Measurements from ENCODE around the gene LPIN1. TPM values are rescaled to one million over a fixed set of nuclear protein-coding genes. Genes with fewer than 3 reads are reported as not detected.
"Not testable (repeated sequence)": the region's sequence is repeated elsewhere in the genome, so short reads cannot be mapped to it uniquely, and the experiment has no call there.

LPIN1 gene
- total and polyA plus RNA-seq, 2 experiments from 2014 or later: 34.5 to 35.3 TPM

DNA sequence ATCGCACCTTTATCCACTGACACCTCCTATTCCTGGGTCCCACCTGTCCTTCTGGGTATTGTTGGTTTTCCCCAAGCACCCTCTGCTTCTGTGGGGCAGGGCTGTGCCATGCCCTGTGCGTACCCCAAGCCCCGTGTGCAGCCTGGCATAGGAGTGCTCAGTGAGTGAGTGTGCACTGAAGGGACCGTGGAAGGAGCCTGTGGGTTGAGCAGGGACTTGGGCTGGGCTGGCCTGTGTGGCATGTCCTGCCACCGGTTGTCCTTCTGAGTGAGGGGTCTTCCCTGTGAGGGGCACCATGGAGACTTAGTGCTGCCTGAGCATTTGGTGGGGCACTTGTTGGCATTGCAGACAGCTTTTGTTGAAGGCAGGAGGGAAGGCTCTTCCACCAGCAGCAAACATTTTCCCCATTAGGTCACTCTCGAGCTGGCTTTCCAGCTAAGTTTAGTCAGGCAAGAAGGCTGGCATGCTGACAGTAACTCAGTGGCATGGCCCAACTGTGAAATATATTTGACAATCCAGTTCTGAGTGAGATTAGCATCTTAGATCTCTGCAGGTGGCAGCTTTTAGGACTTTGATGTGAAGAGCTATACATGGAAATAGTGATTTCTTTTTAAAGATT is 64.7 kb downstream of the LPIN1 start:
- no peaks in the 10 kb centered on the region for H4K20me1 ChIP-seq (ENCODE audit: insufficient read depth, poor library complexity, severe bottlenecking)
- H3K9me2 ChIP-seq (replicated peaks; ENCODE audit: insufficient read depth): no peaks in the 10 kb centered on the region
- no peak for DNase-seq (ENCODE audit: low spot score)
- no peaks in the 10 kb centered on the region for H3K79me2 ChIP-seq
- H3K27ac ChIP-seq: no peak overlapping the region
- H3K4me3 ChIP-seq: no peak overlapping the region
- H3K36me3 ChIP-seq (replicated peaks; ENCODE audit: insufficient read depth, low read depth): no peaks in the 10 kb centered on the region
- no peaks in the 10 kb centered on the region for H3K27me3 ChIP-seq
- H2AFZ ChIP-seq: no peak overlapping the region
- TF ChIP-seq EZH2phosphoT487 (IDR thresholded peaks at IDR 0.05; ENCODE audit: low read depth, severe bottlenecking, unreplicated experiment) (no peak), EZH2 (IDR thresholded peaks at IDR 0.05; ENCODE audit: borderline replicate concordance) (no peak)
- TF ChIP-seq, protein P1, sequence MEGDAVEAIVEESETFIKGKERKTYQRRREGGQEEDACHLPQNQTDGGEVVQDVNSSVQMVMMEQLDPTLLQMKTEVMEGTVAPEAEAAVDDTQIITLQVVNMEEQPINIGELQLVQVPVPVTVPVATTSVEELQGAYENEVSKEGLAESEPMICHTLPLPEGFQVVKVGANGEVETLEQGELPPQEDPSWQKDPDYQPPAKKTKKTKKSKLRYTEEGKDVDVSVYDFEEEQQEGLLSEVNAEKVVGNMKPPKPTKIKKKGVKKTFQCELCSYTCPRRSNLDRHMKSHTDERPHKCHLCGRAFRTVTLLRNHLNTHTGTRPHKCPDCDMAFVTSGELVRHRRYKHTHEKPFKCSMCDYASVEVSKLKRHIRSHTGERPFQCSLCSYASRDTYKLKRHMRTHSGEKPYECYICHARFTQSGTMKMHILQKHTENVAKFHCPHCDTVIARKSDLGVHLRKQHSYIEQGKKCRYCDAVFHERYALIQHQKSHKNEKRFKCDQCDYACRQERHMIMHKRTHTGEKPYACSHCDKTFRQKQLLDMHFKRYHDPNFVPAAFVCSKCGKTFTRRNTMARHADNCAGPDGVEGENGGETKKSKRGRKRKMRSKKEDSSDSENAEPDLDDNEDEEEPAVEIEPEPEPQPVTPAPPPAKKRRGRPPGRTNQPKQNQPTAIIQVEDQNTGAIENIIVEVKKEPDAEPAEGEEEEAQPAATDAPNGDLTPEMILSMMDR (IDR thresholded peaks at IDR 0.05; ENCODE audit: poor library complexity): no peak
- no peaks in the 10 kb centered on the region for H3K4me1 ChIP-seq (ENCODE audit: insufficient read depth)
- no peaks in the 10 kb centered on the region for H3K9me3 ChIP-seq (ENCODE audit: low read depth)
- WGBS (ENCODE audit: low lambda C conversion rate, missing lambda C conversion rate): 97% methylated on average over 6 of the region's 6 CpGs
- no peak overlapping the region for H3K4me2 ChIP-seq

DNA sequence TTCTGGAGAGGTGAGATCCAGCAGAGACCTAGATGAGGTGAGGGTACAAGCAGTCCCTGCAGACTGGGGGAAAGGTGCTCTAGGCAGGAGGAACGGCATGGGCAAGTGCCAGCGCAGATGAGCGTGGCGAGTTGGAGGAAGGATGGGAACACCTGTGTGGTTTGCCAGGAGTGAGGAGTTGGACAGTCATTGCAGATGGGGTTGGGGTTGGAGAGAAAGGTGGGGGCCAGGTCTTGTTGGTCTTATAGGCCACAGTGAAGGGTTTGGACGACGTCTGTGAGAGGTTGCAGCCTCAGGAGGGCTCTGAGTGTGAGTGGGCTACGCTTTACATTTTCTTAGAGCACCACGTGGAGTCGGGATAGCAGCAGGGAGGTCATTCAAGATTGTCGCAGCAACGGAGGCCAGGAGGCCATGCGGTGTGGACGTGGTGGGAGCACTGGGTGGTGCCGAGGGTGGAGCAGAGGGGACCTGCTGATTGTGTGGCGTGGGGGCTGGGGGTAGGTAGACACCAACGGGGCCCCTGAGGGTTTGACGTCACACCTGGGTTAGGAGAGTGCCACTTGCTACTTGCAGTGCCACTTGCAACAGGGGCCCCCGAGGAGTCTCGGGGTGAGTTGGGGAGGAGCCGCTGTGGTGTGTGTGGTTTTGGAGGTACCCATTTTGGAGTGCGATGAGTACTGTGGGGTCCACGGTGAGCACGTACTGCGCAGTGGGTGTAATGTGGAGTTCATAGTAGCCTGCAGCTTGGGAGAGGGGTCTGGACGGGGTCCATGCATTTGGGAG is 66.2 kb downstream of the LPIN1 start:
- Histone ChIP-seq H3K9me3 (ENCODE audit: low read depth) (no peaks in the 10 kb centered on the region), H3K4me1 (ENCODE audit: insufficient read depth) (no peaks in the 10 kb centered on the region), H3K27ac (no peak overlapping the region), H3K9me2 (replicated peaks; ENCODE audit: insufficient read depth) (no peaks in the 10 kb centered on the region), H3K36me3 (replicated peaks; ENCODE audit: insufficient read depth, low read depth) (no peaks in the 10 kb centered on the region), H4K20me1 (ENCODE audit: insufficient read depth, poor library complexity, severe bottlenecking) (no peaks in the 10 kb centered on the region), H3K4me3 (no peak overlapping the region), H3K27me3 (no peaks in the 10 kb centered on the region), H3K79me2 (no peaks in the 10 kb centered on the region), H2AFZ (no peak overlapping the region), H3K4me2 (no peak overlapping the region)
- WGBS (ENCODE audit: low lambda C conversion rate, missing lambda C conversion rate): 93% methylated on average over 25 of the region's 25 CpGs
- DNase-seq (ENCODE audit: low spot score): no peak
- no peak for TF ChIP-seq EZH2phosphoT487 (IDR thresholded peaks at IDR 0.05; ENCODE audit: low read depth, severe bottlenecking, unreplicated experiment)

DNA sequence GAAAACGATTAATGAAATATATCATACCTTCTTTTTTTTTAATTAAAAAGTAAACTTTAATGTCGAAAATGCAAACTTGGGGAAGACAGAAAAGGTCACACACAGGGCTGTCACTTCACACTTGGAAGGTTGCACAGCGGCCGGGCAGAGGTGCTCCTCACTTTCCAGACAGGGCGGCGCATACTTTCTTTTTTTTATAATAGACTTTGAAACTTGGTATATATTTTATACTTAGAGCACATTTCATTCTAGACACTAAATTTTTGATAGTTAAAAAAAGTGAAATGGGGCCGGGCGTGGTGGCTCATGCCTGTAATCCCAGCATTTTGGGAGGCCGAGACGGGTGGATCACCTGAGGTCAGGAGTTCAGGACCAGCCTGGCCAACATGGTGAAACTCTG is 66.9 kb downstream of the LPIN1 start:
- 95% methylated on average over 10 of the region's 10 CpGs for WGBS (ENCODE audit: low lambda C conversion rate, missing lambda C conversion rate)
- H3K4me1 ChIP-seq (ENCODE audit: insufficient read depth); H3K4me3 ChIP-seq; H3K27ac ChIP-seq; DNase-seq (ENCODE audit: low spot score); H3K36me3 ChIP-seq (replicated peaks; ENCODE audit: insufficient read depth, low read depth); H3K4me2 ChIP-seq; H2AFZ ChIP-seq; H3K9me2 ChIP-seq (replicated peaks; ENCODE audit: insufficient read depth); H3K9me3 ChIP-seq (ENCODE audit: low read depth); H3K27me3 ChIP-seq; H4K20me1 ChIP-seq (ENCODE audit: insufficient read depth, poor library complexity, severe bottlenecking); H3K79me2 ChIP-seq: not testable (repeated sequence)

DNA sequence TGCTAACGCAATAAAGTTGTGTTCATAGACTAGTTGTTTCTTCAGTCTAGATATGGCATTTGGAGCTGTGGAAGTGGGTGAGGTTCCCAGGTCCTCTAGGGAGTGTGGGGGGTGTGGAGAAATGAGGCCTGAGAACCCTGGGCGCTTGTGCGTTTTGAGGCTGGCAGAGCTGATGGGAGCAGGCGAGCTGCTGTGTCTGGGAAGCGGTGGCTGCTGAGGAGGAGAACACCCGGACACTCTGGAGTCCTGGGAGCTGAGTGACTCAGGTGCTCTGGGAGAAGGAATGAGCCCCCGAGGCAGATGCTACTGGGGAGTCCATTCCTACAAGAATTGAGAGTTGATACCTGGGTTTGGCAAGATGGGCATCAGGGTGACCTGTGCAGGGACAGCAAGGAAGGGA is 67.5 kb downstream of the LPIN1 start:
- no peaks in the 10 kb centered on the region for H3K36me3 ChIP-seq (replicated peaks; ENCODE audit: insufficient read depth, low read depth)
- DNase-seq (ENCODE audit: low spot score): no peak
- no peaks in the 10 kb centered on the region for H4K20me1 ChIP-seq (ENCODE audit: insufficient read depth, poor library complexity, severe bottlenecking)
- H2AFZ ChIP-seq: no peak overlapping the region
- H3K79me2 ChIP-seq: no peaks in the 10 kb centered on the region
- no peak overlapping the region for H3K27ac ChIP-seq
- no peaks in the 10 kb centered on the region for H3K9me3 ChIP-seq (ENCODE audit: low read depth)
- no peak overlapping the region for H3K4me2 ChIP-seq
- WGBS (ENCODE audit: low lambda C conversion rate, missing lambda C conversion rate): 94% methylated on average over 7 of the region's 7 CpGs
- no peak overlapping the region for H3K4me3 ChIP-seq
- no peaks in the 10 kb centered on the region for H3K4me1 ChIP-seq (ENCODE audit: insufficient read depth)
- TF ChIP-seq EZH2 (IDR thresholded peaks at IDR 0.05; ENCODE audit: borderline replicate concordance) (no peak), EZH2phosphoT487 (IDR thresholded peaks at IDR 0.05; ENCODE audit: low read depth, severe bottlenecking, unreplicated experiment) (no peak)
- TF ChIP-seq, protein P1 (IDR thresholded peaks at IDR 0.05; ENCODE audit: poor library complexity): no peak
- no peaks in the 10 kb centered on the region for H3K9me2 ChIP-seq (replicated peaks; ENCODE audit: insufficient read depth)
- H3K27me3 ChIP-seq: no peaks in the 10 kb centered on the region
